ENCODE measurements around the gene CCER1. TPM values are rescaled to one million over a fixed set of nuclear protein-coding genes. Genes with fewer than 3 reads are reported as not detected.

The CCER1 gene
- polyA plus RNA-seq, 3 donors: not detected

DNA sequence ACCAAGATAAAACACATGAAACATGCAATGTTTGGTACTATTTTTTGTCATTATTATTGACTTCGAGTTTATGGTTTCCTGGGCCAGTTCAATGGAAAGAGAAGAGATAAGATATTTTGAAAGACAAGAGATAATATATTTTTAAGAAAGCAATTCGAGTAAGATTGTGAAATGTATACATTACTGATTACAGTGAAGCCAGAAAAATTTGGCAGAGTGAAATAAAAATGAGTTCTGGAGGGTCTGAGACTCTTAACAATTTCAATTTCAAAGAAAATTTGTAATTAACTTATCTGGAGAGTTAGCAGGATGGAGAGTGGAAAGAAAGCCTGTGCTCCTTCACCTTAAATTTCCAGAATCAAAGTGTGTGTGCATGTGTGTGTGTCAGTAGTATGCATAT lies 17.3 kb downstream of the CCER1 start:
- no peaks in the 10 kb centered on the region for H4K20me1 ChIP-seq (ENCODE audit: insufficient read depth, low read length)
- no peak overlapping the region for H2AFZ ChIP-seq (ENCODE audit: insufficient read depth, low read depth, low read length, poor library complexity, severe bottlenecking)
- no peak overlapping the region for H3K4me2 ChIP-seq (replicated peaks; ENCODE audit: extremely low read depth, low read length, poor library complexity, severe bottlenecking)
- H3K9me3 ChIP-seq (replicated peaks in 1 of 2; ENCODE audit: control insufficient read depth in 1 of 2, insufficient read depth in 1 of 2, low read length in 2 of 2): no peaks in the 10 kb centered on the region
- no peaks in the 10 kb centered on the region for H3K36me3 ChIP-seq (replicated peaks in 1 of 2; ENCODE audit: control insufficient read depth in 1 of 2, insufficient read depth in 2 of 2, low read length in 2 of 2)
- no peaks in the 10 kb centered on the region for H3K4me1 ChIP-seq (ENCODE audit: control insufficient read depth in 1 of 2, insufficient read depth in 2 of 2, low read length in 2 of 2)
- peaks cover 0 to 2% (median 1%) of the 10 kb centered on the region in 3 donors for H3K27me3 Mint-ChIP-seq (ENCODE audit: low read depth in 3 of 3)
- H3K27me3 ChIP-seq (ENCODE audit: control insufficient read depth in 2 of 2, insufficient read depth in 2 of 2, low read length in 2 of 2): no peaks in the 10 kb centered on the region
- whole genome bisulfite sequencing (ENCODE audit: insufficient coverage): no CpG with 5 or more reads among the region's 2 CpGs
- H3K9me3 Mint-ChIP-seq: peaks cover 0 to 6% (median 3%) of the 10 kb centered on the region in 7 donors
- no peak overlapping the region for H3K4me3 Mint-ChIP-seq
- no peak overlapping the region for H3K9ac ChIP-seq (ENCODE audit: insufficient read depth, low read length, poor library complexity, severe bottlenecking)
- no peak for DNase-seq
- intact Hi-C loops (cut with micrococcal nuclease): no loop called here
- no peaks in the 10 kb centered on the region for H3K79me2 ChIP-seq (ENCODE audit: insufficient read depth, low read length)
- no peaks in the 10 kb centered on the region for H3K36me3 Mint-ChIP-seq
- H3K27ac ChIP-seq (ENCODE audit: low read depth in 1 of 2, low read length in 2 of 2): no peak overlapping the region
- H3K4me1 Mint-ChIP-seq: no peaks in the 10 kb centered on the region
- H3K4me3 ChIP-seq (replicated peaks in 1 of 3; ENCODE audit: low read depth in 2 of 3, low read length in 3 of 3): no peak overlapping the region
- TF ChIP-seq, protein P1, sequence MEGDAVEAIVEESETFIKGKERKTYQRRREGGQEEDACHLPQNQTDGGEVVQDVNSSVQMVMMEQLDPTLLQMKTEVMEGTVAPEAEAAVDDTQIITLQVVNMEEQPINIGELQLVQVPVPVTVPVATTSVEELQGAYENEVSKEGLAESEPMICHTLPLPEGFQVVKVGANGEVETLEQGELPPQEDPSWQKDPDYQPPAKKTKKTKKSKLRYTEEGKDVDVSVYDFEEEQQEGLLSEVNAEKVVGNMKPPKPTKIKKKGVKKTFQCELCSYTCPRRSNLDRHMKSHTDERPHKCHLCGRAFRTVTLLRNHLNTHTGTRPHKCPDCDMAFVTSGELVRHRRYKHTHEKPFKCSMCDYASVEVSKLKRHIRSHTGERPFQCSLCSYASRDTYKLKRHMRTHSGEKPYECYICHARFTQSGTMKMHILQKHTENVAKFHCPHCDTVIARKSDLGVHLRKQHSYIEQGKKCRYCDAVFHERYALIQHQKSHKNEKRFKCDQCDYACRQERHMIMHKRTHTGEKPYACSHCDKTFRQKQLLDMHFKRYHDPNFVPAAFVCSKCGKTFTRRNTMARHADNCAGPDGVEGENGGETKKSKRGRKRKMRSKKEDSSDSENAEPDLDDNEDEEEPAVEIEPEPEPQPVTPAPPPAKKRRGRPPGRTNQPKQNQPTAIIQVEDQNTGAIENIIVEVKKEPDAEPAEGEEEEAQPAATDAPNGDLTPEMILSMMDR (IDR thresholded peaks at IDR 0.05): no peak
- H3K27ac Mint-ChIP-seq: peak overlapping the region in 1 of 7 donors; percentile 24

DNA sequence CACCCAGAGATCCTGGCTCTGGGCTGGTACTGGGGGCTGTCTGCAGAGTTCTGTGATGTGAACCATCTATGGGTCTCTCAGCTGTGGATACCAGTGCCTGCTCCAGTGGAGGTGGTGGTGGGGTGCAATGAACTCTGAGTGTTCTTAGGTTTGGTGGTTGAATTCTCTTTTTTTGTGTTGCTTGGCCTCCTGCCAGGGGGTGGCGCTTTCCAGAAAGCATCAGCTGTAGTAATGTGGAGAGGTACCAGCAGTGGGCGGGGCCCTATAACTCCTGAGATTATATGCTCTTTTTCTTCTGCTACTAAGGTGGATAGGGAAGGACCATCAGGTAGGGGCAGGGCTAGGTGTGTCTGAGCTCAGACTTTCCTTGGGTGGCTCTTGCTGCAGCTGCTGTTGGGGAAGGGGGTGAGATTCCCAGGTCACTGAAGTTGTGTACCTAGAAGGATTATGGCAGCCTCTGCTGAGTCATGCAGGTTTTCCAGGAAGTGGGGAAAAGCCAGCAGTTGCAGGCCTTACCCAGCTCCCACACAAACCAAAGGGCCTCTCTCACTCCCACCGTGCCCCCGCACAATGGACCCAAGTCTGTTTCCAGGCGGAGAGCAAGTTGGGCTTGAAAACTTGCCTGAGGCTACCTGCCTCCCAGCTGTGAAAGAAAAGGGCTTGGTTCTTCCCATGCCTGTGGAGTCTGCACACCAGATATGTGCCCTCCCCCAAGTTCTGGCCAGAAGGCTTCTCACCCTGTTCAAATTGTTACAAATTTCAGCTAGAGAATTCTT lies 18.6 kb downstream of the CCER1 start:
- Mint-ChIP-seq H3K27ac (no peak overlapping the region), H3K27me3 (ENCODE audit: low read depth in 3 of 3) (peaks cover 0 to 2% (median 1%) of the 10 kb centered on the region in 3 donors), H3K4me3 (no peak overlapping the region), H3K4me1 (no peaks in the 10 kb centered on the region), H3K9me3 (peaks cover 0 to 12% (median 3%) of the 10 kb centered on the region in 7 donors), H3K36me3 (no peaks in the 10 kb centered on the region)
- no peak for DNase-seq
- no peak overlapping the region for H2AFZ ChIP-seq (ENCODE audit: insufficient read depth, low read depth, low read length, poor library complexity, severe bottlenecking)
- WGBS (ENCODE audit: insufficient coverage): 85% methylated on average over 2 of the region's 5 CpGs
- H3K27me3 ChIP-seq (ENCODE audit: control insufficient read depth in 2 of 2, insufficient read depth in 2 of 2, low read length in 2 of 2): no peaks in the 10 kb centered on the region
- H3K9ac ChIP-seq (ENCODE audit: insufficient read depth, low read length, poor library complexity, severe bottlenecking): no peak overlapping the region
- intact Hi-C loops (cut with micrococcal nuclease): no loop called here
- H3K4me2 ChIP-seq (replicated peaks; ENCODE audit: extremely low read depth, low read length, poor library complexity, severe bottlenecking): no peak overlapping the region
- no peaks in the 10 kb centered on the region for H3K9me3 ChIP-seq (replicated peaks in 1 of 2; ENCODE audit: control insufficient read depth in 1 of 2, insufficient read depth in 1 of 2, low read length in 2 of 2)
- TF ChIP-seq, protein P1 (IDR thresholded peaks at IDR 0.05): no peak
- H3K4me3 ChIP-seq (replicated peaks in 1 of 3; ENCODE audit: low read depth in 2 of 3, low read length in 3 of 3): no peak overlapping the region
- no peaks in the 10 kb centered on the region for H3K4me1 ChIP-seq (ENCODE audit: control insufficient read depth in 1 of 2, insufficient read depth in 2 of 2, low read length in 2 of 2)
- H3K36me3 ChIP-seq (replicated peaks in 1 of 2; ENCODE audit: control insufficient read depth in 1 of 2, insufficient read depth in 2 of 2, low read length in 2 of 2): no peaks in the 10 kb centered on the region
- H3K27ac ChIP-seq (ENCODE audit: low read depth in 1 of 2, low read length in 2 of 2): no peak overlapping the region
- H4K20me1 ChIP-seq (ENCODE audit: insufficient read depth, low read length): no peaks in the 10 kb centered on the region
- H3K79me2 ChIP-seq (ENCODE audit: insufficient read depth, low read length): no peaks in the 10 kb centered on the region
